ENCODE measurements around the gene TIPARP.

GRCh38 chr3:156688632-156689452, 14.5 kb downstream of the TIPARP start:
- no peak for TF ChIP-seq CTCF (conservative IDR thresholded peaks at IDR 0.05 in 1 of 2, IDR thresholded peaks at IDR 0.05 in 1 of 2; ENCODE audit: low read depth in 1 of 2, low read length in 2 of 2)
- TF ChIP-seq EZH2 (IDR thresholded peaks at IDR 0.05; ENCODE audit: low read length, missing control alignments), result no peak
